Stimulated activated CD8-positive, alpha-beta memory T cell treated with anti-CD3 and anti-CD28 coated beads, Interleukin-4, amount 100 ng/mL, for 48 hours (primary cell): ENCODE results near the gene SH3BP2.
A peak's percentile ranks its signal among the peaks of the same experiment; 100 is the strongest.

ENCODE experiments used
- DNase-seq: peaks from one replicate; pipeline ENCODE4 v3.0.0-alpha.2; 2020

Gene SH3BP2

DNA sequence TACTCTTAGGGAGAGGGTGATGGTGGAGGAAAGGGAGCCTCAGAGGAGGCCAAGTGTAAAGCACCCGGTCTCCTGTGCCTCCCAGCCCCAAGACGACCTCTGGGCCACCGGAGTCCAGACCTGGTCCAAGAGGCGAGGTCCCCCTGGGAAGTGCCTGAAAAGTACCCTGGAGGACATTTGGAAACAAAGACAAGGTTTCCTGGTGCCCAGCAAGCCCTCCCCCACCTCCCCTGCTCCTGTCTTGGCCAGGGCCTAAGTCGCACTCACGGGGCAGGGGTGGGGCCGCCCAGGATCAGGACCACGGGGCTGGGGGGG is 532 bp upstream of the SH3BP2 start:
- DNase-seq, result no peak

DNA sequence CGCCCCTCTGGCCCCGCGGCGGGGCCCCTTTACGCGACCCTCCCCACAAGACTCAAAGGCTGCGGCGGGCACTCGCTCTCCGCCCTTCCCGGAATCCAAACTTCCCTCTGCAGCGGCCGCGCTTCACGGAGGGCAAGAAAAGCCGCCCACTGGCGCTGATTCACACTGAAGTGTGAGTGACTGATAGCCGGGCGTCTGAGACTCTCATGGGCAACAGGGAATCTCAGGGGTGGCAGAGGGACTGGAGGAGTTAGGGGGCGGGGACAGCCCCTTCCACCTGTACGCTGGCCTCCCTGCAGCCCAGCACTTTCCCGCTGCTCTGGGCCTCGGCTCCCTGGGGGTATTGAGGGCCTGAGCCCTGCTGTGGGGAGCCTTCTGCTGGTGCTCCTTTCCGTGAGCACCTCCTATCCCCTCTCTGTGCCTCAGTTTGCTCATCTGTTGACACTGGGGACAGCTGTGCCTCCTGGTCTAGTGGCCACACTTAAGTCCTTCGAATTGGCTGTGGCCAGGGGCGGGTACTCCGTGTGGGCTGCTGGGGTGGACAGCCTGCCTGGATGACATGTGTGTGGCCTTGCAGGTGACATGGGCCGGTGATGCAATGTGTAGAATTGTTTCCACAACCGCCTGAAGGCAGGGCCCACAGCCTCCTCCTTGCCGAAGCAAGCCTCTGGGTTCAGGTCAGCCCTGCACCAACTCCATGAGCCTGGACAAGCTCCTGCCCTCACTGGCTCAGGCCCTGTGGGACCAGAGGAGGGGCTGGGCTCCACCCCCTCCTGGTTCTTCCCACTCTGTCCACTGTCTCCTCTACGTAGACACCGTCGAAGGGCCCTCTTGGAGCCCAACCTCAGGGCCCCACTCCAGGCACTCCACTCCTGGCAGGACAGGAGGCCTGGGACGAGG is 951 bp downstream of the SH3BP2 start:
- peak; percentile 77 for DNase-seq

DNA sequence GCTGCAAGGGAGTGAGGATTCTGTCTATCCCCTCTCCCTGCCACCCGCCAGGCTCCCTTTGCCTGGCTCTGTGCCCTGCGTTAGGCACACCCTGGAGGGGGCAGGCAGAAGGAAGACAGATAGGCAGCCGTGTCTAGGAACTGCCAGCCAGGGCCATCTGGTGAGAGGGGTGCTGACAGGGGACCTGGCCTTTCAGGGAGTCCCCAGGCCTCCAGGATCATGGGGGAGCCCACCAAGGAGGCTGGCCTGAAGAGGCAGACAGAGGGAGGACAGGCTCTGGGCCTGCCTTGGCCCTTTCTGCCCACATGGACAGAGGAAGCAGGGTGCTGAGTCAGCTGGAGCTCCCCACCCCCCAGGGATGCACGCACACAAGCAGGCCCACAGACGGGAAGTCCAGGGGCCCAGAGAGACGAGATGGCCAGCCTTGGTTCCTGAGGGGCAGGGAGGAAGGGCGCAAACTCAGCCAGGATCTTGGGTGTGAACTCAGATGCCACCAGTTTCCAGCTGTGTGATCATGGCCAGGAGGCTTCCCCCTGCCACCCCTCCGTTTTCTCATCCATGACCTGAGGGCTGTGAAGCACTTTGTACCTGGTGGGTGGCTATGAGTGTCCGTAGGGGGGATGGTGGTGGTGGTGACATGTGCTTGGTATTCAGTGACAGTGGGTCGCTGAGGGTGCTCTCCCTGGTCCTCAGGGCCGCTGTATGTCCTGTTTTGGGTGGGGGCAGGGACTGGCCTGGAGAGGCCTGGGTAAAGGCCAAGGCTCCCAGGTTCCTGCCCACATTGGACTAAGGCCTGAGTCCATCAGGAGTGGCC is 1.8 kb downstream of the SH3BP2 start:
- DNase-seq, result no peak

DNA sequence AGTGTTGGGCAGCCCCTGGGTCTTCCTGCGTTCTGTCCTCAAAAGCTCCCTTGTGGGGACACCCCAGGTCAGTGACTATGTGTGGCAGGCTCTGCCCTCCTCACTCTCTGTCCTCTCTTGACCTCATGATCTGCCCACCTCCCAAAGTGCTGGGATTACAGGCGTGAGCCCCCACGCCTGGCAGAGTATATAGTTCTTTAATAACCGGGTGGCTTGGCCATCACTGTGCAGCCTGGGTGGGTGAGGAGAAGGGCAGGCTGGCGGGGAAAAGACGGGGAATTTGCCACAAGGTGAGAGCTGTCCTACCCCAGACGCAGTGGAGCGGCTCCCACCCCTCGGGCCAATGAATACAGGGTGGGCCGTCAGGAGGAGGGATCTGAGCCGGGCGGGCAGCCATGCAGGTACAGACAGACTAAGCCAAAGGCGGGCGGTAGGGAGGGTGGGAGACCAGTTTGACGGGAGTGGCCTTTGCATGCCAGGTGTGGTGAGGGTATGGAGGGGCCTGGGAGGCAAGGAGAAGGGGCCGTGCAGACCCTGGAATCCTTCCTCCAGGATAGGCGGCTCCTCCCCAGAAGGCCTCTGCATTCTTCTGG is 2.5 kb downstream of the SH3BP2 start:
- DNase-seq, result no peak

DNA sequence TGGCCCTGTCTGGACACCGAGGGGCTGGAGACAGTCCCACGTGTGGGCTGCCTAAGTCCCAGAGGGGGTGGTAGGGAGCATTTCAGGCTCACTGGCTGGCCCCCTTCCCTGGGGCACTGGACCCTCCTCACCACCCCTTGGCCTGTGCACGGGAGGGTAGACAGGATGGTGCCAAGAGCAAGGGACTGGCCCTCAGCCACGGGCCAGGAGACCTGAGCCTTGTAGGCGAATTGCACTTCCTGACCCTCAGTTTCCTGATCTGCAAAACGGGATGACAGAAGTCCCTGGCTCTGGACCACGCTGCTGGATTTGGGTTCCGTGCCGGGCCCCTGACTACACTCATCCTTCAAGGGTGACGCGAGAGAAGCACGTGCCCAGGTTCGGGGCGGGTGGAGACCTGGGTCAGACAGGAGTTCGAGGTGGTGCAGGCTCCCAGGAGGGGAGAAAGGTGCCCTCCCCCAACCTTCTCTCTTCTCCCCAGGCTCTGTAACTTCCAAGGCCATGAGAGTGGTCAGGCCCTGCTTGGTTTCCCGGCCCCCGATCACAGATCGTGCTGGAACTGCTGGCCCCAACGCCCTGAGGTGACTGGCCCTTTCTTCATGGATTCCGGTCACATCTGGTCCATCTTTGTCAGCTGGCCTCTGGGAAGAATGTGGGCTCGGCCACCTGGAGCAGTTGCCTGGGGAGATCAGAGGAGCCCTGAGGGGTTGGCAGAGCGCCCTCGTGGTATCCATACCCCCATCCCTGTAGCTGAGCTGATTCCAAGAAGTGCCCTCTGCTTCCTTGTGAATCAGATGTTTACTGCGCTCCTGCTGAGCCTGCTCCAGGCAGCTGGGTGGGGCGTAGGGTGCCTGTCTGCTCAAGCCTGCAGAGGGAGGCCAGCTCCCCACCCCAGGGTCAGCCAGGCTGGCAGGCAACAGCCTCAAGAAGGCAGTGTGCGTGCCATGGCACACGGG is 3.3 kb downstream of the SH3BP2 start:
- DNase-seq, result no peak

DNA sequence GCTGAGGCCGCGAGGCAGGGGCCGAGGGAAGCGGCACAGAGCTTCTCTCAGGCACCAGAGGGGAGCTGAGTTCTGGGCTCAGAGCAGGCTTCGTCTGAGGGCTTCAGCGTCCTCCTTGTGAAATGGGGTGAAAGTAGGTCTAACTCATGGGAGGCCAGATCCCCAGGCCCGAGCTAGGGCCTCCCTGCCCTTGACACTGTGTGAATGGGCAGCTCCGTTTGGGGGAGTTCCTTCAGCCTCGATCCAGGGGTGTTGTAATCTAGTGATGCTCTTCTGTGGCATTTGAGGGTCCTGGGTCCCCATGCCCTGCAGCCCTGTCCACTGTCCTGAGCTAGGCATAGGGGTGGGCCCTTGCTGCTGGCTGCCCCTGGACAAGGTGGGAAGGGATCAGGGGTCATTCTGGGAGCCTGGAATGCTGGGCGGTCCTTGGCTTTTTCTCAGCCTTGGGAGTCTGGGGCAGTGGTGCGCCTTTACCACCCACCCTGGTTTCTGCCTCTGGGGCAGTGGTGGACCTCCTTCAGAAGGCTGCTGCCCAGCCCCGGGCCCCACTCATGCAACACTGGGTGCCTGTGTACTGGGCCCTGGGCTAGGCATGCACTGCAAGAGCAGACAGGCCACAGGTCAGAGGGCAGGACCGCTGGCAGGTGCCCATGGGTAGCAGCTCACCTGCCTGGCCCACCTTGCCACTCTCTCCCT is 4.1 kb downstream of the SH3BP2 start:
- no peak for DNase-seq

DNA sequence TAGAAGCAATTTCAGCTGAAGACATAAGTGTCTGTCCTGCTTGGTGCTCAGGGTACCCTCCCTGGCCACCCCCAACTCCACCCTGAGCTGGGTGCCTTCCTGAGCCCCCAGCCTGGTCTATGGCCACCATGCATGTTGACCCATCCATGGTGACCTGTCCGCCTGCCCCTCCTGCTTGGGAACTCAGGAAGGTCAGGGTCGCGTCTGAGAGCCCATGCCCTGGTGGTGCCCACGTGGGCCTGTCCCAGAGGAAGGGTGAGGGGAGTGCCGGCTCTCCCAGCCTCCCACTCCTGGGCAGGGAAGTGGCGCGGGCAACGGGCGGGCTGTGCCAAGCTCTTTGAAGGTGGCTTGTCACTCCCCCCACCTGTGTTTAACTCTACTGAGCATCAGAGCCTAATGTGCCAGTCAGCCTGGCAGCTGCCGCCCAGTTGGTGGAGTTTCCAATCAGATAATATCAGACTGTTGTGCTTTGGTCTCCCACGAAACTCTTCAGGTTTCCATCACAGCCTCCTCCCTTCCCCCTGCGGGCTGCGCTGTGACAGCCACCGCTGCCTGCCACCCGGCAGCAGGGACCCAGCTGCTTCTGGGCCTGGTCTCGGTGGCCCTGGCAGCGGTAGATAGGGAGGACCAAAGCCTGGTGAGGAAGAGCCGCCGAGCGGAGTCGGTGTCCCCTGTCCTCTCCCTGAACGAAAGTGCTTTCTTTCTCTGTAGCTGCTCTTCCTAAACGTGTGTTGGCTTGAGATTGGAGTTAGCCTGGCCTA is 4.8 kb downstream of the SH3BP2 start:
- DNase-seq, result peak; percentile 66

DNA sequence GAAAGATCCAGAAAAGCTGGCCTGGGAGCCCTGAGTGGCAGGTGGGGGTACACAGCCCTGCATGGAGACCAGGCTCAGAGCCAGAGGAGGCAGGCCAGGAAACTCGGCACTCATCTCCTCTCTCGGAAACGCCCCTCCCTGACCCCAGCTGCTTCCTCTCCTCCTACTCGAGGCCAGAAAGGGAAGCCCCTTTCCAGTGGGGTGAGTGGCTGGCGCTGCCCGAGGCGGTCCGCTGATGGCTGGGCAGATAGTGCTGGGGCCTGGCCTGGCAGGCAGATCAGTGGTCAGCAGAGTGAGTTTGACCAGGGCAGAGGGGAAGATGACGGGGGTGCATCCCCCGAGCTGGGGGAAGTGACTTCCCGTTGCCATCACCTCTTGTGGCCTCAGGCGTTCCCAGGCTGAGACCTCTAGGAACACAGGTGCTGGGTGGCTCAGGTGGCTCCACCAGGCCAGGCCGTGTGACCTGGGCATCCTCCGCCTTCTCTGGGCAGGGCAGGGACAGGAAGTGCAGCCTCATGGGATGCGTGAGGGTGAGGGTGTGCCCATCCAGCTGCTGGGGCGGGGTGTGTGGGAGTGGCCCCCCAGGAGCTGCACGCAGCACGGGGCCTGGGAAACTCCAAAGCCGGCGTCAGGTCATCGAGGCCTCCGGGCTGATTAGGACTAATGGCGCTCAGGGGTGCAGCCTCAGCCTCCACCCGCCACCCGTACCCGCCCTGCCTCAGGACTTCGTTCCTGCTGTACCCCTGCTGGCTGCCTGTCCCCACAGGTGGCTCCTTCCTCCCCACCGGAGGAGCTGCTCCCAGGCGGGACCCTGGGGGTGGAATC is 5.7 kb downstream of the SH3BP2 start:
- peak; percentile 75 for DNase-seq

DNA sequence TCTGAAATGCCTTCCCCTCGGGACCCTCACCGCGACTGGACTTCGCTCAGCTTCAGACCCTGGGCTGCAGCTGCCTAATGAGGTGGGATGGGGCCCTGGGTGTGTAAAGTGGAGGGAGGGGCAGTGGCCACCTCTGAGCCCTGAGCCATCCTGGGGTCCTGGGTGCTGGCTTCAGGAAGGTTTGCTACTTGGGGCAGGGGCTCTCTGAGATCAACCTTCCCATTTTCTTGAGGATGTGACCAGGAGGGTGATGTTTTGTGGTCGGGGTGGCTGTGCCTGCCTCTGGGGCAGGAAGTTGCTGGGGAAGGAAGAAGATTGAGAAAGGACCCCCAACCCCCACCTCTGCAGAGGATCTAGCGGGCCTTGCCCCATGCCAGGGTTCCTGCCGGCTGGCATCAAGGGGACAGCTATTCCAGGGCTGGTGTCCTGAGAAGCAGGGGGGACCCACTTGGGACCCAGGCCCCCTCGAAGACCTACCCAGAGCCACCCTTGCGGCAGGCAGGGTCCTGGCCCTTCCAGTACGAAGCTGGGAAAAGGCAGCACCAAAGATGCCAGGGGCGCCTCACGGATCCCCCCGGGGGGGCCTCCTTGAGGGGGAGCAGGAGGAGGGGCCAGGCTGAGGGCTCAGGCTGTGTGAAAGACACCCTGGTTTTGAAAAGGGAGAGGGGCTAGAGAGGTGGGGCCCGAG is 6.5 kb downstream of the SH3BP2 start:
- no peak for DNase-seq

DNA sequence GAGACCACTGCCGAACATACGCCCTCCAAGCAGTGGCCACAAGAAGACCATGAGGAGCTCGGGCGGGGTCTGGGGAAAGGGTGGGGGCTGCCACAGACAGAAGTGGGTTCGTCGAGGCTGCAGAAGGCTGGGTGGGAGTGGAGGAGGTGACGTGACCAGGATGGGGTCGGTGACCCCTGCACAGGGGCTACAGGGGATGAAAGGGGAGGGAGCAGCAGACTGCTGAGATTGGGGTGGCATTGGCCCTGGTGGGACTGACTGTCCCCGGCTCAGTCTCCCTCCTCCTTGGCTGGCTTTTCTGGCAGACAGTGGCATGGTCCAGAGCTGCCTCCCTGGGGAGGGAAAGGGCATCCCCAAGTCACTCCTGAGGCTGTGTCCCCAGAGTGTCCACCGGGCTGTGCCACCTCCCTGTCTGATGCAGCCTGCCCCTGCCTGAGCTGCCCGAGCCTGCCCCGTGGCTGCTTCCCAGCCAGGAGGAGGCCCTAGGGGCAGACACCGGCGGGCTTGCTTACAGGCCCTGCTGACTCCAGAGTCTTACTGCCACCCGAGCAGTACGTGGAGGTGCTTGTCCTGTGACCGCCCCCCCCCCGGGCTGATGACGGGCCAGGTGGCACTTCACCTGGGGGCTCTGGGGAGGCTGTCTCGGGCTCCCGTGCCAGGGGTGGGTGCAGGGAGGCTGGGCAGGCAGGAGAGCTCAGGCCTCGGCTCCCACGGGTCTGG is 7.2 kb downstream of the SH3BP2 start:
- DNase-seq, result no peak

DNA sequence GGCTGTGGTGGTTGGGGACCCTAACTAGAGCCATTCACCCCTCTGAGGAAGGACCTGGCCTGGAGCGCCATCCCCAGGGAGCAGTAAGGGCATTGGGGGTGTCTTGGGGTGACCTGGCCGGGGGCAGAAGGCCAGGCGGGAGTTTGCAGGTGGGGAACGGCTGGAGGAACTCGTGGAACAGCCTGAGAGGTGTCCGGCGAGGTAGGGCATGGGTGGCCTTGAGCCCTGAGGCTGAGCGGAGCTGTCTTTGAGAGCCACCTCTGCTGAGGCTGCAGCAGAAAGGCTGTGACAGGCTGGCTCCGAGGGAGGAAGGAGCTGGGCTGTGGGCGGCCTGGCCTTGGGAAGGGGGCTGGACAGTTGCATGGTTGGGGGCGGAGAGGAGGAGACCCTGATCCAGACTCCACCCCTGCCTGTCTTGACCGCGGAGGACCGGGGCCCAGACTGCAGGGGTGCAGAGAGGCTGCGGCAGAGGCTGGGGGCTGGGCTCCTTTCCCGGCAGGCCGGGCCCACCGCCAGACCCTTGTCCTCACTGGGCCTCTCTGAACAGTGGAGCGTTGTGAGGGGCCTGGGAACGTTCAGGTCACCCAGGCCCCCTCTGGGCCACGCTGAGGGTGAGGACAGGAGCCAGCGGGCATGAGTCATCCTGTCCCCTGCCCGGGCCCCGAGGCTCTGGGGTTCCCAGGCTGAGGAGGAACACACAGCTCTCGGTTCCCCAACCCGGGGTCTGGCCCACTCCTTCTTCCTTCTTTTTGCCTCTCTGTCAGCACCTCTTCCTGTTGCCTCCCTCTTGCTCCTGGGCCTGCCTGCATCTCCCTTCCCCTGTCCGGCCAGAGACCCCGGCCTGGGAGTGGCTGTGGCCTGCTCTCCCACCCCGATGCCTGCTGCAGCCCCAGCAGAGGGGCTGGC is 8.1 kb downstream of the SH3BP2 start:
- DNase-seq, result peak; percentile 59

DNA sequence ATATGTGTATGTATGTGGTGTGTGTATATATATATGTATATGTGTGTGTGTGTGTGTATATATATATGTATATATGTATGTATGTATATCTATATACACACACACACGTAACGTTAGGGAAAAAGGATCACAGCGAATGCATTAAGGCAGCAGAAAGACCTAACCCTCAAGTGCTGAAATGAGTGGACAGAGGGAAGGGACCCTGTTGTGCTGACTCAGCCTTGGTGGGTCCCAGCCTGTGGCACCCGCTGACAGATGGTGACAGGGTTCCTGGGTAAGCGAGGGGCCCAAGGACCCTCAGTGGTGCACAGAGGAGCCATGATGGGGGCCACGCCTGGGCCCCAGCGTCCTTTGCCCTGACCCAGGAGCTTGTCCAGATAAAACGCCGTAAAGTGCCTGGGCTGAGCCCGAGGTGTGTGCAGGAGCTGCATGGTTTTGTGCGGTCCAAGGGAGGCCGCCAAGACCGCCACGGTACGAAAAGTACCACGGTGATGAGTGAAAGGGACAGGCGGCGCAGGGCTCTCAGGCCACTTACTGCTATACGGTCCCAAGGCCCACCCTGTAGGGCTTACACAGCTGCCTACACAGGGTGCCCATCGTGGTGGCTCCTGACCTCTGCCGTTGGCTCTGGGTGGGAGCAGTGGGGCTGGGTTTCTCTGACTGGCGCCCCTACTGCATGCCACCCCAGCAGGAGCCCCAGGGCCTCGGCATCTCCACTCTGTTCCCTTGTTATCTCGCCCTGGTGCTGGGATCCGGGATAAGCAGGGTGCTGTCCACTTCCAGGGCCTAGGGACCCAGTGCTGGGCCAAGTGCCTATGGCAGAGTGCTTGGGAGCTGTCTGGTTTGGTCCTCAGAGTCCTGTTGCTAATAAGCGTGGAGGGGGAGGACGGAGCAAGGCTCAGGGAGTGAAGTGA is 10.0 kb downstream of the SH3BP2 start:
- DNase-seq, result no peak

DNA sequence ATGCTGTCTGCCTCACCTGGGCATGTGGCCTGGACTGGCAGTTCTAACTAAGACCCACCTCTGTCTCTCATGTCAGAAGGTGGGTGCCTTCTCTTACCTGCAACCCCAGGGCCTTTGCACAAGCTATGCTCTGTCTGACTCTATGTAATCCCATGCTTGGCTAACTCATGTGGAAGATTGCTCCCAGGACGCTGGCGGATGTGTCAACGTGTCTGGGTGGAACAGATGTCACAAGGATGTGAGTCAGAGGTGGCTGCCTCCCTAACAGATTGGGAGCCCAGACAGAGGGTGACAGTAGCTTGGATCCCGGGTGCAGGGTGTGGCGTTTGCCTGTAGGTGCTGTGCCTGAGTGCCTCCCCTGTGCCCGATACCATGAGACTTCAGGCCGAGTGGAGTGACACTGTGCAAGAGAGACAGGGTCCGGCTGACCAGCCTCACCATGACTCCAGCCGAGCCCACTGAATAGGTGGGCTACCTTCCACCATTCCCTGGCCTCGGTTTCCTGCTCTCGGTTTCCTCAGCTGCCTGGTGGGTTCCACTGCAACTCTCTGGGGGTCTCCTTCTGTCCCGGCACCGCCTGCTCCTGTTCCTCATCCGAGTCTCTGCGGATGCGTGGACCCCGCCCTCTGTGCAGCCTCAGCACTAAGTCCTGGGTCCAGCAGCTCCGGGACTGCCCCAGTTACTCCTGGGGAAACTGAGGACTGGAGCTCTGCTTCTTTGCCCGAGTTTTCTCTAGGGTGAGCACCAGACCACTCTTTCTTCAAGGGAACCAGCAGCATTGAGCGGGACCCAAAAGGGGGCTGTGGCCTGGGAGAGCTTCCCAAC is 11.0 kb downstream of the SH3BP2 start:
- DNase-seq, result no peak

DNA sequence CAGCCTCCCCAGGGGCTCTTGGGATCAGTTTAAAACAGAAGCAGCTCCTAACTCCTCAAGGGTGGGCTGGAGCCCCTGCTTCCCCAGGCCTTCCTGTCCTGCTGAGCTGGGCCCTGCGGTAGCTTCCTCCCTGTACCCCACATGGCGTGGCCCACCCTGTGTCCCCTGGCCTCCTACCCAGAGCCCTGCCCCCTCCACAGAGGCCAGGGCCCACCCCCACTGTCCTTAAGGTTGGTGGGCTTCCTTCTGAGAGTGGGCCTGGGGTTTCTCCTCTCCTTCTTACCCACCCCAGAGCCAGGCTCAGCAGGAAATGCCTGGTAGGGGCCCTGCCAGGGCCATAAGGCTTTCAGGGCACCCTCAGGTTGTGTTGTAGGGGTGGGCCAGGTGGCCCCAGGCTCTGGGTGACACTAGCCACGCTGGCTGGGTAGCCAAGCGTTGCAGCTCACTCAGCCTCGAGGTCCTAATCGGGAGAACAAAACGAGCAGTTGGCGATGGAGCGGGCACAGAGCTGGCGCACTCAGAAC is 11.6 kb downstream of the SH3BP2 start:
- DNase-seq, result no peak

DNA sequence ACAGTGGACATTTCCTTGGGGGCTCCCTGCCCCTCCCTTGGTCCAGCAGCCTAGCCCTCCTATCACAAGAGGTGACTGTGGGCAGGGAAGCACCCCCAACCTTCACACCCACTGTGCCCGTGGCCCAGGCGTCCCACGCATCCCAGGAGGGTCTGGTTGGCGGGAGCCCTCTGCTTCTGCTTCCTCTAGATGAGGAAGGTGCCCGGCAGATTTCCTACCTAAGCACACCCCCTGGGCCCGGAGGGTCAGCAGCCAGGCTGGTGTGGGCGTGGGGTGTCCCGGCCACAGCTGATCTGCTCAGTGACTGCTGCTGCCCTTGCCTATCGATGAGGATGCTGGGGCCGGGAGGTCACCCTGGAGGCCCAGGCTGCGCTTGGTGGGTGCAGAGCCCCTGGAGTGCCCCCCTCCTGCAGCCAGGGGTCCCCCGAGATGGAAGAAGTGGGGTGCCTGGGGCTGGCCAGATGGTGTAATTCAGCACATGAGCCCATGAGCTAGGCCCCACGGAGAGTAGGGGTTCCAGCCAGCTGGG is 12.2 kb downstream of the SH3BP2 start:
- DNase-seq, result no peak
